ENCODE results near the gene MEGF11.

MEGF11 gene

DNA sequence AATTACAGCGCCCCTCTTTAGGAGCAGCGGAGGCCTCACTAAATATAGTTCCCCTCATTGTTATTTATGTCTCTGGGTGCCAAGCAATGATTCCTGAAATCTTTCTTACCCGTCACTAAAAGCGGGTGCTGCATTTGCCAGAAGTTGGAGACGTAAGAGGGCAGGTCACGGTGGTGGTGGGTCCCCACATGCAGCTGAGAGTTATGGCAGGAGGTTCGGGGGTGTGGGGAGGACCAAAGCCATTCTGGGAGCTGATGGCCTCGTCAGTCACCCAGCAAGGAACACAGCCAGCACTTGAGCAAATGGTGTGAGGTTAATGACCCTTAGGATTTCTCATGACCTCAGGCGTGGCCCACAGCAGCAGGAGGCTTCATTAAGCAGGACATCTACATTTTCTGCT, 255.1 kb downstream of the MEGF11 start:
- H3K4me3 ChIP-seq (replicated peaks; ENCODE audit: insufficient read depth, low read length) = no peak overlapping the region
- H3K27me3 ChIP-seq (ENCODE audit: insufficient read depth, poor library complexity, severe bottlenecking) = peaks cover 4% of the 10 kb centered on the region
- no peak for DNase-seq (ENCODE audit: low read depth in 1 of 2, low spot score in 1 of 2)
- TF ChIP-seq POLR2AphosphoS5 (IDR thresholded peaks at IDR 0.05; ENCODE audit: low read depth) = no peak
- TF ChIP-seq REST (IDR thresholded peaks at IDR 0.05; ENCODE audit: insufficient replicate concordance, low read depth) = no peak
- TF ChIP-seq SPI1 (IDR thresholded peaks at IDR 0.05; ENCODE audit: borderline replicate concordance, low read depth) = no peak
- no peak for TF ChIP-seq CTCF (IDR thresholded peaks at IDR 0.05; ENCODE audit: insufficient read depth, low read length)
- no peak for TF ChIP-seq GABPA (IDR thresholded peaks at IDR 0.05; ENCODE audit: low read depth)
- no peak overlapping the region for H3K27ac ChIP-seq (replicated peaks)

DNA sequence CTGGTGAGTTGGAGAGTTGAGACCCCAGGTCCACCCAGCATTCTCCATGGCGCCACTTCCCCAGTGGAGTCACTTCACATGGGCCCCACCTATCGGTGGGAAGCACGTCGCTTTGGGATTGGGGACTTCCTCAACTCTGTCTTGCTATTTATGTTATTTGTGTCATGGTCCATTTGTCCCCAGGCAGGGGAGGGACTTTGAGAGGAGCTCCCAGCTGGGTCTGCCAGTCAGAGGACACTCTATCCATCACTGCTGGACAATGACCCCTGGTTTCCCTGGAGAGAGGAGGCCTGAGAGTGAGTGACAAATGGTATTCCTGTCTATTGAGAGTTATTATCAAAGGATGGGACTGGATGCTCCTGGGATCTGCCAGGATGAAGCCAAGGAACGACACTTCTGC, 256.6 kb downstream of the MEGF11 start:
- TF ChIP-seq GABPA (IDR thresholded peaks at IDR 0.05; ENCODE audit: low read depth) (no peak), SPI1 (IDR thresholded peaks at IDR 0.05; ENCODE audit: borderline replicate concordance, low read depth) (no peak), POLR2AphosphoS5 (IDR thresholded peaks at IDR 0.05; ENCODE audit: low read depth) (no peak), REST (IDR thresholded peaks at IDR 0.05; ENCODE audit: insufficient replicate concordance, low read depth) (no peak), CTCF (IDR thresholded peaks at IDR 0.05; ENCODE audit: insufficient read depth, low read length) (no peak)
- DNase-seq (ENCODE audit: low read depth in 1 of 2, low spot score in 1 of 2) = no peak
- H3K4me3 ChIP-seq (replicated peaks; ENCODE audit: insufficient read depth, low read length) = no peak overlapping the region
- peaks cover 9% of the 10 kb centered on the region for H3K27me3 ChIP-seq (ENCODE audit: insufficient read depth, poor library complexity, severe bottlenecking)
- H3K27ac ChIP-seq (replicated peaks) = no peak overlapping the region

- TF ChIP-seq SPI1 (IDR thresholded peaks at IDR 0.05; ENCODE audit: borderline replicate concordance, low read depth) (no peak), CTCF (IDR thresholded peaks at IDR 0.05; ENCODE audit: insufficient read depth, low read length) (no peak), POLR2AphosphoS5 (IDR thresholded peaks at IDR 0.05; ENCODE audit: low read depth) (no peak), GABPA (IDR thresholded peaks at IDR 0.05; ENCODE audit: low read depth) (no peak), REST (IDR thresholded peaks at IDR 0.05; ENCODE audit: insufficient replicate concordance, low read depth) (no peak)
- no peak overlapping the region for H3K4me3 ChIP-seq (replicated peaks; ENCODE audit: insufficient read depth, low read length)
- H3K27me3 ChIP-seq (ENCODE audit: insufficient read depth, poor library complexity, severe bottlenecking) = peaks cover 9% of the 10 kb centered on the region
- DNase-seq (ENCODE audit: low read depth in 1 of 2, low spot score in 1 of 2) = no peak
- H3K27ac ChIP-seq (replicated peaks) = no peak overlapping the region
Measured at GRCh38 chr15:65994832-65995231, 258.7 kb downstream of the MEGF11 start.
